Lower leg skin (tissue), 4 donors: ENCODE results near the gene TLE1. TPM values are rescaled to one million over a fixed set of nuclear protein-coding genes. Genes with fewer than 3 reads are reported as not detected.

Experiments
- DNase-seq, 2 donors: peaks; one replicate each; pipeline ENCODE4 v3.0.0-alpha.2; 2019; ENCODE audit warnings: low spot score in 2 of 2
- H3K4me3 ChIP-seq: fragments of 200-600 bp; sonication (generic); 2 replicates; pipeline ENCODE4 v1.5.1; 2017; ENCODE audit warnings: mild to moderate bottlenecking, low read depth; ENCODE audit not compliant: poor library complexity, severe bottlenecking
- POLR2A ChIP-seq, 2 donors: fragments of 450-650 bp; IDR thresholded peaks; one replicate each; pipeline ENCODE4 v1.6.1; 2016 to 2017; ENCODE audit warnings: antibody characterized with exemption in 2 of 2, mild to moderate bottlenecking in 1 of 2, moderate library complexity in 1 of 2
- WGBS, 2 donors: methylation state at CpG; one replicate each; pipeline ENCODE4 v1.1.5; 2018; 5-methylcytosine and 5-hydroxymethylcytosine counted together
- intact Hi-C: fragments of 100-400 bp; cut with DNase I; formaldehyde crosslinking; loops from one replicate; pipeline ENCODE4 v1.15.0; 2023; ENCODE audit warnings: low total_unique reads
- total RNA-seq, 4 donors: library from RNA; depleted of rRNA; stranded (reverse); fragments of >200 nt; gene quantifications; one replicate each; pipeline ENCODE4 v1.1.0, GENCODE V29; 2016
- TF ChIP-seq, protein P1 (sequence below), 3 donors: fragments of 450-650 bp; IDR thresholded peaks; one replicate each; pipeline ENCODE4 v1.5.1; 2016; ENCODE audit warnings: antibody characterized with exemption in 3 of 3, mild to moderate bottlenecking in 3 of 3, moderate library complexity in 2 of 3

Gene TLE1
- total RNA-seq, 4 donors from 2014 or later = 42.0 to 63.3 (median 43.7) TPM

DNA sequence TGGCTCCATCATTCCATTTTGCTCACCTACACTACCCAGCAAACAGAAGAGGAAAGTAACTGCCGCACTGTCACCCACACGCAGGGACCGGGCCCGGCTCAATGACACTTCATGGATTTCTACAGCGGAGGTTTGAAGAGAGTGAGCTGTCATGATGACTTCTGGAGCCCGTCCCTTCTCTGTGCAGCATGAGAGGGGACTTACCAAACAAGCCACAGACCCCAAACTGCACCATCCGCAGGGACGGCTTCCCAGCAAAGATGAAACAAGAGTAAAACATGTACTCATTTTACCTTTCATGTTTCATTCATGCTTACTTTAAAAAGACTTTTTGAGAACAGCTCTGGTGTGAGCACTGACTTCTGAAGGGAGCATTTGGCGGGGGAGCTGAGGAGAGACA lies 99.5 kb downstream of the TLE1 start:
- H3K4me3 ChIP-seq = no peak overlapping the region
- no peak for DNase-seq
- 90 to 97% methylated on average over 9 of the region's 9 CpGs for WGBS, 2 donors
- TF ChIP-seq, protein P1, sequence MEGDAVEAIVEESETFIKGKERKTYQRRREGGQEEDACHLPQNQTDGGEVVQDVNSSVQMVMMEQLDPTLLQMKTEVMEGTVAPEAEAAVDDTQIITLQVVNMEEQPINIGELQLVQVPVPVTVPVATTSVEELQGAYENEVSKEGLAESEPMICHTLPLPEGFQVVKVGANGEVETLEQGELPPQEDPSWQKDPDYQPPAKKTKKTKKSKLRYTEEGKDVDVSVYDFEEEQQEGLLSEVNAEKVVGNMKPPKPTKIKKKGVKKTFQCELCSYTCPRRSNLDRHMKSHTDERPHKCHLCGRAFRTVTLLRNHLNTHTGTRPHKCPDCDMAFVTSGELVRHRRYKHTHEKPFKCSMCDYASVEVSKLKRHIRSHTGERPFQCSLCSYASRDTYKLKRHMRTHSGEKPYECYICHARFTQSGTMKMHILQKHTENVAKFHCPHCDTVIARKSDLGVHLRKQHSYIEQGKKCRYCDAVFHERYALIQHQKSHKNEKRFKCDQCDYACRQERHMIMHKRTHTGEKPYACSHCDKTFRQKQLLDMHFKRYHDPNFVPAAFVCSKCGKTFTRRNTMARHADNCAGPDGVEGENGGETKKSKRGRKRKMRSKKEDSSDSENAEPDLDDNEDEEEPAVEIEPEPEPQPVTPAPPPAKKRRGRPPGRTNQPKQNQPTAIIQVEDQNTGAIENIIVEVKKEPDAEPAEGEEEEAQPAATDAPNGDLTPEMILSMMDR (IDR thresholded peaks at IDR 0.05) = no peak
- intact Hi-C loops = no loop called here

GRCh38 chr9:81589392-81589791 lies 100.0 kb downstream of the TLE1 start:
- WGBS, 2 donors = 78 to 94% methylated on average over 5 of the region's 5 CpGs
- no peak for TF ChIP-seq POLR2A (IDR thresholded peaks at IDR 0.05)
- TF ChIP-seq, protein P1 (IDR thresholded peaks at IDR 0.05) = no peak
- DNase-seq = no peak
- intact Hi-C loops = no loop called here
- no peak overlapping the region for H3K4me3 ChIP-seq

DNA sequence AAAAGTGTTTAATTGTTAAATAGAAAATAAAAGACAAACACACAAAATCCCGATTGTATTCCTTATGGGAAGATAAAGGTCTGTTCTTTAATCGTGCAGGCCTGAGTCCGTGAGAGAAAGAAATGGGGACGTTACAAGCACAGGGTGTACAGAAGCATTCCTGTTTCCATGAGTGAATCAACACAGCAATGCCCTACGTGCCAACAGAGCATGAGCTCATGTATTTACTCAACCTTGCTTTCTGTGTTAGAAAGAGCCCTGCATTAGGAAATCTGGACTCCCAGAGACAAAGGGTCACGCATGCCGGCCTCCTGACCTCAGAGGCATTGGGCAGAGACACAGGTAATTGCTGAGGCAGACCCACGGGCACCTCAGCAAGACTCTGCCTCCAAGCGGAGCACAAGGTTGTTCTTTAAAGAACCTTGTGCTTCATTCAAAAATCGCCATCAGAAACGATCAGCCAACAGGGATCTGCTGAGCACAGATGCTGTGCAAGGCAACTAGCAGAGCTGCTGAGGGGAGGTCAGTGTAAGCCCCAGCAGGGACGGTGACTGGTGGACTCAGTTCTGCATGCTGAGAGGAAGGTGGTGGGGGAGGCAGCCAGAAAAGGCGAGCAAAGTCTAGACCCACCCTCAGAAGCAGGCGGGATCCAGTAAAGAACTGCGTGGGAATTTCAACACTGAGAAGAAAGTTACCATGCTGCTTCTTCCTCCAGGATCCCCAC lies 101.0 kb downstream of the TLE1 start:
- intact Hi-C loops = no loop called here
- H3K4me3 ChIP-seq = no peak overlapping the region
- DNase-seq = peak in 1 of 2 donors; percentile 37
- TF ChIP-seq, protein P1 (IDR thresholded peaks at IDR 0.05) = no peak
- no peak for TF ChIP-seq POLR2A (IDR thresholded peaks at IDR 0.05)
- WGBS, 2 donors = 82 to 87% methylated on average over 15 of the region's 15 CpGs

DNA sequence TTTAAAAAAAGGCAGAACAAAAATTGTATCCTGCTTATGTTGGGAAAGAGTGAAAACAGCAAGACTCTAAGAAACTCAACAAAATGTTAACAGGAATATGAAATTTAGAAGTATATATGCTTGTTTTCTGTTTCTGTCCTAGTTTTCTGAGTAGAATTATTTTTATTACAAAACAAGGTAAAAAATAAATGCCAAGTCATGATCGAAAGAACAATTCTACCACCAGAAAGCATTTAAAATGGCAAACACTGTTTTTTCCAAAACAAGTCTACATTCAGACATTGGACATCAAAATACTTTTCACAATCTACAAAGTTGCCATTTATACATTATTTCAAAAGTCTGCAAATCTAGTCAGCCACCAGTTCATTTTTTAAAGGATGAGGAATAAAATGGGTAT lies 102.6 kb downstream of the TLE1 start:
- 78 to 89% methylated on average over 1 of the region's 1 CpG for WGBS, 2 donors
- intact Hi-C loops = no loop called here
- no peak overlapping the region for H3K4me3 ChIP-seq
- TF ChIP-seq POLR2A (IDR thresholded peaks at IDR 0.05) = no peak
- TF ChIP-seq, protein P1 (IDR thresholded peaks at IDR 0.05) = no peak
- DNase-seq = no peak

- intact Hi-C loops = no loop called here
- H3K4me3 ChIP-seq = no peak overlapping the region
- no peak for DNase-seq
- 79 to 80% methylated on average over 11 of the region's 11 CpGs for WGBS, 2 donors
- TF ChIP-seq, protein P1 (IDR thresholded peaks at IDR 0.05) = no peak
- no peak for TF ChIP-seq POLR2A (IDR thresholded peaks at IDR 0.05)
These were observed 104.1 kb downstream of the TLE1 start for GRCh38 chr9:81585191-81585763.
